CD4-positive, alpha-beta memory T cell (primary cell): ENCODE results near the gene TEX53. TPM values are rescaled to one million over a fixed set of nuclear protein-coding genes. Genes with fewer than 3 reads are reported as not detected.

Source experiments
- CTCF ChIA-PET: fragments of 350-600 bp; sonication (Branson Sonifier 250); formaldehyde crosslinking; loops from one replicate; lab custom pipeline; 2021; ENCODE audit warnings: inconsistent platforms; ENCODE audit not compliant: partially characterized antibody; lab: Charles Lee
- POLR2A ChIA-PET: fragments of 350-600 bp; sonication (Branson Sonifier 250); formaldehyde crosslinking; loops from one replicate; lab custom pipeline; 2021; ENCODE audit not compliant: partially characterized antibody; lab: Charles Lee
- DNase-seq, 5 donors: peaks; one replicate each; pipeline versions ENCODE4 v3.0.0 to v3.0.0-alpha.2; 2020 to 2022; ENCODE audit warnings: mixed read lengths in 1 of 5
- H3K27ac ChIP-seq: one replicate; pipeline ENCODE4 v1.7.0; 2013; ENCODE audit warnings: low read depth, low read length
- H3K27me3 ChIP-seq: 2 replicates; pipeline ENCODE4 v1.7.0; 2013; ENCODE audit warnings: mild to moderate bottlenecking, low read length, moderate library complexity; ENCODE audit not compliant: insufficient read depth
- H3K36me3 ChIP-seq: 2 replicates; pipeline ENCODE4 v1.7.0; 2013; ENCODE audit warnings: mild to moderate bottlenecking, low read length, moderate library complexity; ENCODE audit not compliant: insufficient read depth
- H3K4me1 ChIP-seq: 2 replicates; pipeline ENCODE4 v1.7.0; 2013; ENCODE audit warnings: mild to moderate bottlenecking, low read length, moderate library complexity; ENCODE audit not compliant: insufficient read depth
- H3K4me3 ChIP-seq, 2 donors: one replicate each; pipeline ENCODE4 v1.7.0; 2013; ENCODE audit warnings: low read length in 2 of 2, mild to moderate bottlenecking in 1 of 2
- H3K9me3 ChIP-seq, 2 donors: one replicate each; pipeline ENCODE4 v1.7.0; 2013; ENCODE audit warnings: low read length in 2 of 2, control low read depth in 1 of 2; ENCODE audit not compliant: control insufficient read depth in 1 of 2
- H3K27ac Mint-ChIP-seq, 7 donors: one replicate each; pipeline ENCODE4 v1.8.0; 2020 to 2021; ENCODE audit warnings: mixed read lengths in 7 of 7, mild to moderate bottlenecking in 6 of 7, inconsistent platforms in 3 of 7, moderate library complexity in 3 of 7
- H3K27me3 Mint-ChIP-seq, 2 donors: one replicate each; pipeline ENCODE4 v1.8.0; 2020 to 2021; ENCODE audit warnings: mixed read lengths in 2 of 2
- H3K36me3 Mint-ChIP-seq, 2 donors: one replicate each; pipeline ENCODE4 v1.8.0; 2020 to 2021; ENCODE audit warnings: mixed read lengths in 2 of 2, inconsistent platforms in 1 of 2, mild to moderate bottlenecking in 1 of 2
- H3K4me1 Mint-ChIP-seq, 4 donors: one replicate each; pipeline ENCODE4 v1.8.0; 2020 to 2021; ENCODE audit warnings: mixed read lengths in 4 of 4, mild to moderate bottlenecking in 1 of 4
- H3K4me3 Mint-ChIP-seq, 8 donors: one replicate each; pipeline ENCODE4 v1.8.0; 2020 to 2021; ENCODE audit warnings: mixed read lengths in 8 of 8, mild to moderate bottlenecking in 7 of 8, moderate library complexity in 6 of 8, inconsistent platforms in 3 of 8
- H3K9me3 Mint-ChIP-seq, 8 donors: one replicate each; pipeline ENCODE4 v1.8.0; 2020 to 2021; ENCODE audit warnings: mixed read lengths in 8 of 8, mild to moderate bottlenecking in 5 of 8, inconsistent platforms in 3 of 8, moderate library complexity in 1 of 8
- intact Hi-C: fragments of 100-400 bp; cut with micrococcal nuclease; formaldehyde crosslinking; loops from one replicate; pipeline ENCODE4 v1.15.1; 2023
- polyA plus RNA-seq, 2 donors: library from polyadenylated mRNA; unstranded; fragments of 300-500 nt; fragmentation: Illumina TruSeq; gene quantifications; one replicate each; pipeline ENCODE4 v1.2.3, GENCODE V29; 2021
- total RNA-seq, 2 experiments: library from RNA; stranded (reverse); gene quantifications; one replicate each; pipeline ENCODE4 v1.2.3, GENCODE V29; 2021

TEX53 gene
- total and polyA plus RNA-seq, 4 experiments from 2014 or later = not detected

DNA sequence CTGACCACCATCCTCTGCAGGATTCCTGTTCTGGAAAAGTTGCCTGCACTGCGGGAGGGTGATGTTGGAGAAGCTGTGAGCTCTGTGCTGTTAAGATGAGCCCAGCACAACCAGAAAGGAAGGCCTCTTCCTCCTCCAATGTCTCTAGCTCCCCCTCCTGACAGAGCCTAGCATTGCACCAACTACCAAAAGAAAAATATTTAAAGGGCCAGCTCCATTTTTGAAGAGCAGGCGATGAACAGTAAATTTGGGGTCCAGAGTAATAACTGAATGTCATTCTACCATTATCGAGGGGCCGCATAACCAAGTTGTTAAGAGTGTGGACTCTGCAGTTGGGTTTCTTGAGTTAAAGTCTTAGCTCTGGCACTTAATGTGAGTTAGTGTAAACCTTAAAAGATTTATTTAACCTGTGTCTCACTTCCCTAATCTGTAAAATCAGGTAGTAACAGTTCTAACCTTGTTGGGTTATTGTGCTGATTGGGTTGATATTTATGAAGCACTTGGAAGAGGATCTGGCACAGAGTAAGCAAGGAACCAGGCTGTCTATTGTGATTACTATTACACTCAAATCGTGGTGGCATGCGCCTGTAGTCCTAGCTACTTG is 3.9 kb downstream of the TEX53 start:
- ChIA-PET CTCF (interaction anchor here (0.6 to 12.2 kb wide), 76 partner anchors 8 to 361 kb away, joined by 3 to 371 read pairs (median 5); partner anchors contain the start of genes AKNA, ATP6V1G1 and WHRN), POLR2A (interaction anchor here (0.8 to 3.2 kb wide), 17 partner anchors 9 to 275 kb away, joined by 3 to 54 read pairs (median 4); partner anchors contain the start of genes AKNA, ATP6V1G1 and TMEM268)
- Histone ChIP-seq H3K27me3 (no peaks in the 10 kb centered on the region), H3K4me1 (peaks cover 12% of the 10 kb centered on the region), H3K36me3 (no peaks in the 10 kb centered on the region), H3K9me3 (no peaks in the 10 kb centered on the region), H3K27ac (no peak overlapping the region), H3K4me3 (no peak overlapping the region)
- Mint-ChIP-seq H3K36me3 (no peaks in the 10 kb centered on the region), H3K27me3 (no peaks in the 10 kb centered on the region), H3K4me3 (no peak overlapping the region), H3K9me3 (peaks cover 0 to 4% (median 0%) of the 10 kb centered on the region in 8 donors), H3K4me1 (peaks cover 7 to 18% (median 14%) of the 10 kb centered on the region in 4 donors), H3K27ac (peak overlapping the region in 4 of 7 donors; percentile 38 to 75 (median 64))
- DNase-seq = peak; percentile 77 to 86 (median 83)
- intact Hi-C loops = loop anchor here (1.0 to 5.0 kb wide), 8 partner anchors 41 to 314 kb away; partner anchors contain the start of gene TMEM268

DNA sequence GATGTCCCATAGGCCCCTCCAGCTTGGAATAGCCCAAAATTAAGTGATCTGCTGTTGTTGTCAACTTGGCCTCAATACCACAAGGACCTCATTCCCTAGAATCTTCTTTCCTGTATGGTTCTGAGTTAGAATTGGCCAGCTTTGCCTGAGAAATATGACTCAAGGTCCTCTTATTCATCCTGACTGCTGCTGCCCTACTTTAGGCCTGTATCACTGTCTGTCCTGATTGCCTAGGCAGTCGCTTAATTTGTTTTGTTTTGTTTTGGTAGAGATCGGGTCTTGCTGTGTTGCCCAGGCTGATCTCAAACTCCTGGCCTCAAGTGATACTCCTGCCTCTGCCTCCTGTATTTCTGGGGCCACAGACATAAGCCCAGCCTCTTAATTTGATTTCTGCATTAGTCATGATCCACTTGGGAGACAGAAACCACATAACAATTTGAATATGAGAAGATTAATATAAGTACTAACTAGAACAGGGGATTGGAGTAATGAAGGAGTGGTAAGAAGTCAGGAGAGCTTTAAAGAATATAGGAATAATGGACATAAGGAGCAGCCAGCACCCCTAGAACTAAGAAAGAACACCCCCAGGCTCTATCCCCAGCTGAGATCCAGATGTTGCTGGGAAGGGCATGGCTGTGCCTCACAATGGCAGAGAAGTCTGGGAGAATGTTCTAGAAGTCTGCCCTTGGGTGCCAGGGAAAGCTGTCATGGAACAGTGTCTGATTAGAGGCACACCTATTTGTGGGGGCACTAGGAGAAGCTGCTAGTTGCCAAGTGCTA is 4.6 kb downstream of the TEX53 start:
- H3K36me3 ChIP-seq = no peaks in the 10 kb centered on the region
- Mint-ChIP-seq H3K4me1 (peaks cover 7 to 18% (median 14%) of the 10 kb centered on the region in 4 donors), H3K36me3 (no peaks in the 10 kb centered on the region), H3K4me3 (no peak overlapping the region), H3K27ac (peak overlapping the region in 5 of 7 donors; percentile 54 to 75 (median 58)), H3K9me3 (peaks cover 0 to 4% (median 0%) of the 10 kb centered on the region in 8 donors), H3K27me3 (no peaks in the 10 kb centered on the region)
- intact Hi-C loops = loop anchor here (1.0 to 5.0 kb wide), 8 partner anchors 41 to 314 kb away; partner anchors contain the start of gene TMEM268
- no peak for DNase-seq
- H3K9me3 ChIP-seq = no peaks in the 10 kb centered on the region
- H3K4me1 ChIP-seq = peaks cover 12% of the 10 kb centered on the region
- CTCF ChIA-PET = interaction anchor here (0.6 to 12.2 kb wide), 72 partner anchors 9 to 362 kb away, joined by 3 to 371 read pairs (median 5); partner anchors contain the start of genes AKNA, ATP6V1G1 and WHRN
- POLR2A ChIA-PET = interaction anchor here (0.8 to 3.2 kb wide), 18 partner anchors 9 to 276 kb away, joined by 3 to 54 read pairs (median 4); partner anchors contain the start of genes AKNA, ATP6V1G1 and TMEM268
- no peaks in the 10 kb centered on the region for H3K27me3 ChIP-seq
- no peak overlapping the region for H3K4me3 ChIP-seq
- no peak overlapping the region for H3K27ac ChIP-seq

DNA sequence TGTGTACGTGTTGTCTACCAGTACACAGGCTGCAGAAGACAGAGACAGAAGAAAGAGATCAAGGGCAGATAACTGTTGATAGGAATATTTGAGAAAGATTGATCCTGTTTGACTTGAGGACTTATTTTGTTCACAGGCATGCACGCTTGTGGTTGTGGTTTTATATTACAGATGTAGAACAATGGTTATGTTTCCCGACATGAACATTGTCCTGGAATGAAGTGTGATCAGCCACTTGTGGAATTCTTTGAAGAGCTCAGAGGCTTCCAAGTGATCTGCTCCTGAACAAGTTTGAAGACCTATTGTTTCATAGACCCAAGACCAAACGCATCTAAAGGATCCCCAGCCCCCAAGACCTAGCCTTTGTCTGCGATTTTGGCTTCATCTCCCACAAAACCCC is 13.7 kb downstream of the TEX53 start:
- no peak overlapping the region for H3K4me3 ChIP-seq
- Mint-ChIP-seq H3K27me3 (no peaks in the 10 kb centered on the region), H3K9me3 (peaks cover 0 to 3% (median 0%) of the 10 kb centered on the region in 8 donors), H3K4me1 (peaks cover 0 to 2% (median 0%) of the 10 kb centered on the region in 4 donors), H3K27ac (no peak overlapping the region), H3K4me3 (no peak overlapping the region), H3K36me3 (peaks cover 43 to 52% of the 10 kb centered on the region in 2 donors)
- no peak overlapping the region for H3K27ac ChIP-seq
- no peaks in the 10 kb centered on the region for H3K4me1 ChIP-seq
- CTCF ChIA-PET = interaction anchor here (1.7 to 3.2 kb wide), 2 partner anchors 9 to 238 kb away, joined by 8 to 21 read pairs; no protein-coding TSS in a partner anchor
- H3K27me3 ChIP-seq = no peaks in the 10 kb centered on the region
- DNase-seq = no peak
- intact Hi-C loops = no loop called here
- H3K36me3 ChIP-seq = peaks cover 16% of the 10 kb centered on the region
- no peaks in the 10 kb centered on the region for H3K9me3 ChIP-seq
- POLR2A ChIA-PET = interaction anchor here (1.0 to 1.1 kb wide), 2 partner anchors 9 to 57 kb away, joined by 3 read pairs; no protein-coding TSS in a partner anchor

DNA sequence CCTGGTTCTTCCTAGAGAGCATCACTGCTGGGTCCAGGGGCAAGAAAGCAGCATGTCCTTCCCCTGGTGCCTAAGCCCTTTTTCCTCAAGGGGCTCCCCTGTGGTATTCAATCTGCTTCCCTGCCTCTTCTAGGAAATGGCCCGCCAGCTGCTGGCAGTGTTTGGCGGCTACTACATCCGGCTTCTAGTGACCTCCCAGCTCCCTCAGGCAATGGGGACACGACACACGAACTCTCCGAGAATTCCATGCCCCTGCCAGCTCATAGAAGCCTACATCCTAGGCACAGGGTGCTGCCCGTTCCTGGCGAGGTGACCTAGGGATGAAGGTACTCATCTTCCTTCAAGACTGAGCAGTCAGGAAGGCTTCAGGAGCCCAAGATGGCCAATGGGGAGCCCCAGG is 14.6 kb downstream of the TEX53 start:
- no peak overlapping the region for H3K4me3 Mint-ChIP-seq
- H3K36me3 ChIP-seq = peaks cover 16% of the 10 kb centered on the region
- no peaks in the 10 kb centered on the region for H3K27me3 Mint-ChIP-seq
- intact Hi-C loops = no loop called here
- H3K27ac Mint-ChIP-seq = peak overlapping the region in 2 of 7 donors; percentile 6 to 45
- no peak overlapping the region for H3K4me3 ChIP-seq
- H3K4me1 Mint-ChIP-seq = peaks cover 0 to 2% (median 0%) of the 10 kb centered on the region in 4 donors
- H3K9me3 ChIP-seq = no peaks in the 10 kb centered on the region
- ChIA-PET POLR2A (no interaction called here), CTCF (interaction anchor here (1.7 to 3.2 kb wide), 2 partner anchors 10 to 237 kb away, joined by 8 to 21 read pairs; no protein-coding TSS in a partner anchor)
- peaks cover 0 to 3% (median 0%) of the 10 kb centered on the region in 8 donors for H3K9me3 Mint-ChIP-seq
- no peaks in the 10 kb centered on the region for H3K4me1 ChIP-seq
- H3K27me3 ChIP-seq = no peaks in the 10 kb centered on the region
- no peak for DNase-seq
- no peak overlapping the region for H3K27ac ChIP-seq
- peaks cover 46 to 60% of the 10 kb centered on the region in 2 donors for H3K36me3 Mint-ChIP-seq

DNA sequence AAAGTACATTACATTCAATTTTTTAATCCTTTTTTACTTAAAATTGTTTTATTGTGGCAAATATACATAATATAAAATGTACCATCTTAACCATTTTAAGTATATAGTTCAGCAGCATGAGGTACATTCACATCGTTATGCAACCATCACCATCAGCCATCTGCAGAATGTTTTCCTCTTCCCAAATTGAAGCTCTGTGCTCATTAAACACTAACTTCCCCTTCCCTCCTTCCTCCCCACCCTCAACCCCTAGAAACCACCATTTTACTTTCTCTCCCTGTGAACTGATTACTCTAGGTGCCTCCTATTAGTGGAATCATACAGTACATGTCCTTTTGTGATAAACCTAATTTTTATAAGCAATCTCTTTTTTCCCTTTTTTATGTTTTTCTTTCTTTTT is 15.6 kb downstream of the TEX53 start:
- Mint-ChIP-seq H3K9me3 (no peaks in the 10 kb centered on the region), H3K4me1 (peaks cover 0 to 2% (median 0%) of the 10 kb centered on the region in 4 donors), H3K4me3 (no peak overlapping the region), H3K27me3 (no peaks in the 10 kb centered on the region), H3K36me3 (peaks cover 41 to 60% of the 10 kb centered on the region in 2 donors), H3K27ac (peak overlapping the region in 5 of 7 donors; percentile 6 to 43 (median 38))
- H3K9me3 ChIP-seq = no peaks in the 10 kb centered on the region
- no peaks in the 10 kb centered on the region for H3K27me3 ChIP-seq
- ChIA-PET POLR2A (interaction anchor here (1.4 kb wide), 1 partner anchor 50 kb away, joined by 3 read pairs; no protein-coding TSS in a partner anchor), CTCF (interaction anchor here (1.1 kb wide), 1 partner anchor 236 kb away, joined by 3 read pairs; no protein-coding TSS in a partner anchor)
- no peak overlapping the region for H3K4me3 ChIP-seq
- H3K4me1 ChIP-seq = no peaks in the 10 kb centered on the region
- intact Hi-C loops = no loop called here
- peaks cover 16% of the 10 kb centered on the region for H3K36me3 ChIP-seq
- no peak for DNase-seq
- no peak overlapping the region for H3K27ac ChIP-seq

DNA sequence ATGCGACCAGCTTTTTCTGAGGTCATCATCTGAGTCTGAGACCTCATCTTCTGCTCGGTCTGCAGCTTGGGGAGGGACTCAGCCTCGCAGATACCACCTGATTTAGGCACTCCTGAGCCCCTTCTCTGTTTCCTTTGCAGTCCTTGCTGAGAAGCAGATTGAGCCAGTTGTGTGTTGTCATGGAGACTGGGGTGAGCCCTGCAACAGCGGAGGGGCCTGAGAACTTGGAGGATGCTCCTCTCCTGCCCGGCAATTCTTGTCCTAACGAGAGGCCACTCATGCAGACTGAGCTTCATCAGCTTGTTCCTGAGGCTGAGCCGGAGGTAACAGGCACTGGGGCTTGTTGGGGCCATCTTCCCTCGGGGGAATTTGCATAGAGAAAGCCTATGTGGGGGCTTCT is 19.2 kb downstream of the TEX53 start:
- H3K27ac ChIP-seq = no peak overlapping the region
- intact Hi-C loops = no loop called here
- CTCF ChIA-PET = interaction anchor here (0.9 to 1.3 kb wide), 2 partner anchors 15 to 22 kb away, joined by 3 to 8 read pairs; no protein-coding TSS in a partner anchor
- no peak overlapping the region for H3K27ac Mint-ChIP-seq
- H3K36me3 ChIP-seq = peaks cover 22% of the 10 kb centered on the region
- POLR2A ChIA-PET = no interaction called here
- no peak overlapping the region for H3K4me3 ChIP-seq
- H3K4me3 Mint-ChIP-seq = no peak overlapping the region
- no peaks in the 10 kb centered on the region for H3K27me3 Mint-ChIP-seq
- no peaks in the 10 kb centered on the region for H3K9me3 Mint-ChIP-seq
- peaks cover 34 to 57% of the 10 kb centered on the region in 2 donors for H3K36me3 Mint-ChIP-seq
- no peaks in the 10 kb centered on the region for H3K4me1 ChIP-seq
- peaks cover 0 to 2% (median 0%) of the 10 kb centered on the region in 4 donors for H3K4me1 Mint-ChIP-seq
- DNase-seq = no peak
- no peaks in the 10 kb centered on the region for H3K9me3 ChIP-seq
- H3K27me3 ChIP-seq = no peaks in the 10 kb centered on the region
